Caco-2 (cell line): ENCODE measurements around the gene CDRT15. TPM values are rescaled to one million over a fixed set of nuclear protein-coding genes. Genes with fewer than 3 reads are reported as not detected.

Source experiments
- BruUV-seq: library from RNA; stranded (reverse); fragments of 400-500 nt; replicated peaks from 2 replicates; lab custom pipeline; 2021; lab: Mats Ljungman, UMichigan
- CTCF ChIA-PET: fragments of 300-600 bp; sonication (Branson Sonifier 250); formaldehyde crosslinking; loops from one replicate; lab custom pipeline; 2022; ENCODE audit warnings: antibody characterized with exemption; lab: Charles Lee
- POLR2A ChIA-PET: fragments of 300-600 bp; sonication (Branson Sonifier 250); formaldehyde crosslinking; loops from one replicate; lab custom pipeline; 2022; ENCODE audit warnings: antibody characterized with exemption; lab: Charles Lee
- DNase-seq, 2 experiments: peaks; one replicate each; pipeline versions ENCODE4 v3.0.0 to v3.0.0-alpha.2; 2020 to 2022
- H3K27me3 ChIP-seq: replicated peaks from 2 replicates; pipeline ENCODE4 v1.6.0; 2011; ENCODE audit warnings: low read length; ENCODE audit not compliant: control insufficient read depth, insufficient read depth
- H3K36me3 ChIP-seq: 2 replicates; pipeline ENCODE4 v1.5.1; 2011; ENCODE audit warnings: low read length; ENCODE audit not compliant: control insufficient read depth, insufficient read depth
- H3K4me1 ChIP-seq: fragments of 250-450 bp; sonication (Bioruptor Pico); 2 replicates; pipeline ENCODE4 v1.5.1; 2020; ENCODE audit warnings: mild to moderate bottlenecking
- H3K4me3 ChIP-seq: 2 replicates; pipeline ENCODE4 v1.5.1; 2011; ENCODE audit warnings: low read depth, mild to moderate bottlenecking, control low read depth, low read length
- H3K9me3 ChIP-seq: fragments of 250-450 bp; sonication (Bioruptor Pico); 2 replicates; pipeline ENCODE4 v1.5.1; 2020; ENCODE audit warnings: mild to moderate bottlenecking, moderate library complexity
- H3K27ac Mint-ChIP-seq: one replicate; pipeline ENCODE4 v1.8.0; 2022; ENCODE audit warnings: mixed read lengths; ENCODE audit not compliant: unreplicated experiment
- H3K27me3 Mint-ChIP-seq: one replicate; pipeline ENCODE4 v1.8.0; 2022; ENCODE audit warnings: mixed read lengths; ENCODE audit not compliant: insufficient read depth, unreplicated experiment
- H3K36me3 Mint-ChIP-seq: one replicate; pipeline ENCODE4 v1.8.0; 2022; ENCODE audit warnings: mild to moderate bottlenecking, mixed read lengths; ENCODE audit not compliant: insufficient read depth, unreplicated experiment
- H3K4me1 Mint-ChIP-seq: one replicate; pipeline ENCODE4 v1.8.0; 2022; ENCODE audit warnings: low read depth, mixed read lengths; ENCODE audit not compliant: unreplicated experiment
- H3K4me3 Mint-ChIP-seq: one replicate; pipeline ENCODE4 v1.8.0; 2022; ENCODE audit warnings: mild to moderate bottlenecking, moderate library complexity, mixed read lengths; ENCODE audit not compliant: unreplicated experiment
- H3K9me3 Mint-ChIP-seq: one replicate; pipeline ENCODE4 v1.8.0; 2022; ENCODE audit warnings: mixed read lengths; ENCODE audit not compliant: unreplicated experiment
- CTCF ChIP-seq, 2 experiments: fragments of 200-600 bp in 1 of 2; IDR thresholded peaks; 1 replicate in 1 of 2; 2 replicates in 1 of 2; pipeline versions ENCODE4 v1.5.1 to v1.8.0; 2011 to 2022; ENCODE audit warnings: antibody characterized with exemption in 1 of 2, control low read depth in 1 of 2, inconsistent platforms in 1 of 2, low read depth in 1 of 2, low read length in 1 of 2, mild to moderate bottlenecking in 1 of 2, moderate library complexity in 1 of 2; ENCODE audit not compliant: insufficient read depth in 1 of 2, severe bottlenecking in 1 of 2, unreplicated experiment in 1 of 2
- intact Hi-C: fragments of 100-400 bp; cut with micrococcal nuclease; formaldehyde crosslinking; loops from one replicate; pipeline ENCODE4 v1.10.0; 2022; ENCODE audit not compliant: unreplicated experiment
- total RNA-seq: library from RNA; stranded (reverse); gene quantifications from 2 replicates; pipeline ENCODE4 v1.2.3, GENCODE V29; 2022

CDRT15 gene
- total RNA-seq, 1 experiment from 2014 or later, result not detected

- no TSS peak for BruUV-seq
- Mint-ChIP-seq H3K4me1 (no peaks in the 10 kb centered on the region), H3K36me3 (peaks cover 6% of the 10 kb centered on the region), H3K4me3 (no peak overlapping the region), H3K27ac (no peak overlapping the region), H3K27me3 (no peaks in the 10 kb centered on the region), H3K9me3 (no peaks in the 10 kb centered on the region)
- H3K4me1 ChIP-seq, result no peaks in the 10 kb centered on the region
- no peak for TF ChIP-seq CTCF (IDR thresholded peaks at IDR 0.05; ENCODE audit: insufficient read depth in 1 of 2, low read depth in 1 of 2, low read length in 1 of 2, severe bottlenecking in 1 of 2, unreplicated experiment in 1 of 2)
- H3K36me3 ChIP-seq, result no peaks in the 10 kb centered on the region
- ChIA-PET POLR2A (no interaction called here), CTCF (interaction anchor here (0.7 kb wide), 1 partner anchor 101 kb away, joined by 3 read pairs; no protein-coding TSS in a partner anchor)
- no peak overlapping the region for H3K4me3 ChIP-seq
- DNase-seq, result no peak
- intact Hi-C loops, result no loop called here
- no peaks in the 10 kb centered on the region for H3K9me3 ChIP-seq
- H3K27me3 ChIP-seq, result no peaks in the 10 kb centered on the region
Observed at GRCh38 chr17:14198575-14198974, 38.1 kb downstream of the CDRT15 start.

GRCh38 chr17:14198013-14198412 is 38.6 kb downstream of the CDRT15 start:
- DNase-seq, result peak; percentile 1 to 35
- Mint-ChIP-seq H3K27me3 (no peaks in the 10 kb centered on the region), H3K9me3 (no peaks in the 10 kb centered on the region), H3K36me3 (peaks cover 6% of the 10 kb centered on the region), H3K4me1 (no peaks in the 10 kb centered on the region), H3K4me3 (no peak overlapping the region), H3K27ac (no peak overlapping the region)
- POLR2A ChIA-PET, result no interaction called here
- Histone ChIP-seq H3K4me1 (no peaks in the 10 kb centered on the region), H3K9me3 (no peaks in the 10 kb centered on the region), H3K4me3 (no peak overlapping the region), H3K27me3 (no peaks in the 10 kb centered on the region), H3K36me3 (no peaks in the 10 kb centered on the region)
- intact Hi-C loops, result no loop called here
- BruUV-seq, result no TSS peak
- TF ChIP-seq CTCF (IDR thresholded peaks at IDR 0.05; ENCODE audit: insufficient read depth in 1 of 2, low read depth in 1 of 2, low read length in 1 of 2, severe bottlenecking in 1 of 2, unreplicated experiment in 1 of 2), result no peak
- CTCF ChIA-PET, result no interaction called here

GRCh38 chr17:14197586-14197985 is 39.1 kb downstream of the CDRT15 start:
- POLR2A ChIA-PET, result no interaction called here
- no TSS peak for BruUV-seq
- no peak overlapping the region for H3K27ac Mint-ChIP-seq
- CTCF ChIA-PET, result no interaction called here
- Histone ChIP-seq H3K9me3 (no peaks in the 10 kb centered on the region), H3K4me3 (no peak overlapping the region), H3K27me3 (no peaks in the 10 kb centered on the region), H3K4me1 (no peaks in the 10 kb centered on the region), H3K36me3 (no peaks in the 10 kb centered on the region)
- peaks cover 6% of the 10 kb centered on the region for H3K36me3 Mint-ChIP-seq
- no peaks in the 10 kb centered on the region for H3K4me1 Mint-ChIP-seq
- no peak overlapping the region for H3K4me3 Mint-ChIP-seq
- no peak for TF ChIP-seq CTCF (IDR thresholded peaks at IDR 0.05; ENCODE audit: insufficient read depth in 1 of 2, low read depth in 1 of 2, low read length in 1 of 2, severe bottlenecking in 1 of 2, unreplicated experiment in 1 of 2)
- H3K27me3 Mint-ChIP-seq, result no peaks in the 10 kb centered on the region
- intact Hi-C loops, result no loop called here
- DNase-seq, result no peak
- H3K9me3 Mint-ChIP-seq, result no peaks in the 10 kb centered on the region
